DND-41 (cell line): ENCODE results near the gene GIMAP7.

ENCODE experiments used
- CTCF ChIP-seq: IDR thresholded peaks from 2 replicates; pipeline ENCODE4 v1.5.1; 2012; ENCODE audit warnings: borderline replicate concordance, low read length, moderate library complexity, mild to moderate bottlenecking; ENCODE audit not compliant: poor library complexity, severe bottlenecking; ENCODE audit errors: extremely low read depth
- EZH2 ChIP-seq: IDR thresholded peaks from 3 replicates; pipeline ENCODE4 v1.6.1; 2012; ENCODE audit warnings: borderline replicate concordance, low read depth, mild to moderate bottlenecking, moderate library complexity, low read length, inconsistent platforms; ENCODE audit not compliant: severe bottlenecking

GRCh38 chr7:150568714-150569113, 54.0 kb downstream of the GIMAP7 start:
- TF ChIP-seq CTCF = no peak
- no peak for TF ChIP-seq EZH2
